ENCODE data around the gene COA4. TPM values are rescaled to one million over a fixed set of nuclear protein-coding genes. Genes with fewer than 3 reads are reported as not detected.

COA4 gene
- 79.7 and 92.4 TPM in 2 replicates for total RNA-seq (2021)
- Bru-seq, nascent RNA, result percentile 94 among the genes with signal in this experiment
- BruChase-seq, experiment 1, labeled RNA remaining after a 2-hour chase, result percentile 92 among the genes with signal in this experiment
- percentile 95 among the genes with signal in this experiment for BruChase-seq, experiment 2, labeled RNA remaining after a 6-hour chase
- long read RNA-seq, transcript COA4-201 (2 exons, 960 nt), result major isoform, 72 of 132 reads
- long read RNA-seq, partial matches to known transcripts, result 0 of 132 reads
- long read RNA-seq, other reads (novel, unspliced or antisense), result 55 of 132 reads

DNA sequence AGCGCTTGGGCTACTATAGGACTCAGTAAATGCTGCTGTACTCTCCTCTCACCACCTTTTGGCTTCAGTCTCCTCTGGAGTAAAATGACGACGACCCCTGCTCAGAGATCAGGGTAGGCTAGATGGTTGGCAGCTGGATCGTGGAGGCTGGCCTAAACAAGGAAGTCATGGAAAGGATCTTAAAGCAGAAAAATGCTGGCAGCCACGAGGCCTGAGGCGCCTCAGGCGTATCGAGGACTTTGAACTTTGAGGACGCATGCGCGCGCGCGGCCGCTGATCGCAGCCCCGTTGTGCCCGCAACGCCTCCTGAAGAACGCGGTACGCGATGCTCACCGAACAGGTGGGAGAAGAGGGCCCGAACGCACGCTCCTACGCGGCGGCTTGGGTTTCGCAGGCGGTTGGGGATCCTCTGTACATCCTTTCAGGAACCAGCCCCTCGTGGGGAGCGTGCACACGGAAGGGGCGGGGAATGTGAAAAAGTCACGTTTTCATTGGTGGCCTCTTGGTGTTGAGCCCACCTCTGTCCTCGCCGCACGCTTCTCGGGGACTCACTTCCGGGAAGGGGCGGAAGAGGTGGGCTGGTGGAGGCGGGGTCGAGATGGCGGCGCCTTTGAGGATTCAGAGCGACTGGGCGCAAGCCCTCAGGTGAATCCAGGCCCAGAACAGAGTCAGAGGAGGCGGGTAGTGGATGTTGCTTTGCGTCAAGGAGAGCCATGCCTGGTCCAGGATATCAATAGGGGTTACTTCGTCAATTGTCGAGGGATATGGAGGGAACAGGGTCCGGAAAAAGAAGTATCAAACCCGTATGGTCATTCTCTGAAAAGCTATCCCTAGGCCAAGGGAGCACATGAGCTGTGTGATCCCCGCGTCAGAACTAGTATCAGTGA lies at the start of gene COA4, which contains the start of gene PAAF1:
Gene COA4 (minus strand): TSS at position 423 of the 887 bp plus-strand sequence. CDS start 3,468 bp downstream, outside the sequence.
Gene PAAF1 (plus strand): TSS at position 576 of the 887 bp plus-strand sequence. CDS start 23 bp downstream, at position 599.
- H3K9me3 ChIP-seq (ENCODE audit: insufficient read depth, low read depth), result no peaks in the 10 kb centered on the region
- H4K20me1 ChIP-seq (ENCODE audit: insufficient read depth), result no peaks in the 10 kb centered on the region; the same call in 1 of the 2 replicates
- H2AFZ ChIP-seq, result peak within 1 kb of the TSS; percentile 94
- H3F3A ChIP-seq (ENCODE audit: insufficient read depth, low read depth), result peaks cover 17% of the 10 kb centered on the region
- H3K27me3 ChIP-seq (ENCODE audit: insufficient read depth, low read depth), result no peaks in the 10 kb centered on the region
- H3K9me2 ChIP-seq (ENCODE audit: insufficient read depth), result no peaks in the 10 kb centered on the region
- DNase-seq, result peak; percentile 95 to 98
- BruUV-seq (replicated peaks), result no TSS peak
- H3K36me3 ChIP-seq (ENCODE audit: low read depth), result peaks cover 33% of the 10 kb centered on the region
- no peak for TF ChIP-seq EZH2 (IDR thresholded peaks at IDR 0.05; ENCODE audit: low read depth)
- TF ChIP-seq, protein P1, sequence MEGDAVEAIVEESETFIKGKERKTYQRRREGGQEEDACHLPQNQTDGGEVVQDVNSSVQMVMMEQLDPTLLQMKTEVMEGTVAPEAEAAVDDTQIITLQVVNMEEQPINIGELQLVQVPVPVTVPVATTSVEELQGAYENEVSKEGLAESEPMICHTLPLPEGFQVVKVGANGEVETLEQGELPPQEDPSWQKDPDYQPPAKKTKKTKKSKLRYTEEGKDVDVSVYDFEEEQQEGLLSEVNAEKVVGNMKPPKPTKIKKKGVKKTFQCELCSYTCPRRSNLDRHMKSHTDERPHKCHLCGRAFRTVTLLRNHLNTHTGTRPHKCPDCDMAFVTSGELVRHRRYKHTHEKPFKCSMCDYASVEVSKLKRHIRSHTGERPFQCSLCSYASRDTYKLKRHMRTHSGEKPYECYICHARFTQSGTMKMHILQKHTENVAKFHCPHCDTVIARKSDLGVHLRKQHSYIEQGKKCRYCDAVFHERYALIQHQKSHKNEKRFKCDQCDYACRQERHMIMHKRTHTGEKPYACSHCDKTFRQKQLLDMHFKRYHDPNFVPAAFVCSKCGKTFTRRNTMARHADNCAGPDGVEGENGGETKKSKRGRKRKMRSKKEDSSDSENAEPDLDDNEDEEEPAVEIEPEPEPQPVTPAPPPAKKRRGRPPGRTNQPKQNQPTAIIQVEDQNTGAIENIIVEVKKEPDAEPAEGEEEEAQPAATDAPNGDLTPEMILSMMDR (conservative IDR thresholded peaks at IDR 0.05), result no peak
- intact Hi-C loops (cut with micrococcal nuclease; ENCODE audit: unreplicated experiment), result no loop called here
- H3K4me1 ChIP-seq (replicated peaks; ENCODE audit: insufficient read depth), result peaks cover 23% of the 10 kb centered on the region
- H3K27ac ChIP-seq, result peak within 1 kb of the TSS; percentile 95
- peaks cover 50% of the 10 kb centered on the region for H3K79me2 ChIP-seq (ENCODE audit: low read depth)
- CTCF ChIA-PET, result no interaction called here
- peak within 1 kb of the TSS; percentile 93 for H3K4me3 ChIP-seq
- peak within 1 kb of the TSS; percentile 82 for H3K4me2 ChIP-seq
- POLR2A ChIA-PET (ENCODE audit: unreplicated experiment), result interaction anchor here (0.6 to 0.7 kb wide), 2 partner anchors 97 to 380 kb away, joined by 3 to 6 read pairs; no protein-coding TSS in a partner anchor

DNA sequence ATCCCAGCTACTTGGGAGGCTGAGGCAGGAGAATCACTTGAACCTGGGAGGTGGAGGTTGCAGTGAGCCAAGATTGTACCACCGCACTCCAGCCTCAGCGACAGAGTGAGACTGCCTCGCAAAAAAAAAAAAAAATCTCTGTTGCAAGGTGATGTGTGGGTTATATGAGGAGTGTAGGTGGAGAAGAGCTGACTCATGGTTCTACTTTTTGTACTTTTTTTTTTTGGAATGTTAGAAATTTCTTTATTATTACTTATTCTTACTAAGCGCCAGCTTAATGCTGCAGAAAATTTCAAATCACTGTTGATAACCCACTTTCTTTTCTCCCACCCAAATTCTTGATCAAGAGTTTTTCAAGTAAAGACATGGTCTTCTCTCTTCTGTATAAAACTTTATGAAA lies 44.5 kb upstream of the COA4 start:
- CTCF ChIA-PET, result no interaction called here

DNA sequence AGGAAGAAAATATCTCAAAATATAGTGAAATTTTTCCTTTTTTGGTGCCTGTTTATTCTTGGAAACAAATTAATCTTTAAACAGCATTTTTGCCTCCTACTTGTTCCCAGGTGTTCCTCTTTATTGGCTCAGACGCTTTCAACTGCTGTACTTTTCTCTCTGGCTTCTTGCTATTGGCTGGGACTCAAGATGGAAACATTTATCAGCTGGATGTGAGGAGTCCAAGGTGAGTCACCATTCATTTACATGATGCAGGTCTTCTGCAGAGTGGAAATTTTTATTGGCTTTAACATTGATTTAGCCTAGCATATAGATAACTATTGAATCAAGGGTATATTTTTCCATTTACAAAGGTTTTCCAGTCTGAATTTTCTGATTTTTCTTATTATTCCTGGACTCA lies 39.8 kb upstream of the COA4 start:
- Histone ChIP-seq H3K9me2 (ENCODE audit: insufficient read depth) (no peaks in the 10 kb centered on the region), H3K27ac (no peak overlapping the region), H3K4me2 (no peak overlapping the region), H3K27me3 (ENCODE audit: insufficient read depth, low read depth) (no peaks in the 10 kb centered on the region), H4K20me1 (ENCODE audit: insufficient read depth) (no peaks in the 10 kb centered on the region), H3F3A (ENCODE audit: insufficient read depth, low read depth) (peaks cover 9% of the 10 kb centered on the region; the same call in 1 of the 2 replicates), H3K4me1 (replicated peaks; ENCODE audit: insufficient read depth) (no peaks in the 10 kb centered on the region), H3K4me3 (no peak overlapping the region), H2AFZ (no peak overlapping the region), H3K79me2 (ENCODE audit: low read depth) (no peaks in the 10 kb centered on the region), H3K36me3 (ENCODE audit: low read depth) (peaks cover 50% of the 10 kb centered on the region), H3K9me3 (ENCODE audit: insufficient read depth, low read depth) (no peaks in the 10 kb centered on the region)
- intact Hi-C loops (cut with micrococcal nuclease; ENCODE audit: unreplicated experiment), result loop anchor here (10.0 kb wide), 1 partner anchor 232 kb away; no protein-coding TSS in a partner anchor
- ChIA-PET CTCF (no interaction called here), POLR2A (ENCODE audit: unreplicated experiment) (interaction anchor here (0.7 kb wide), 1 partner anchor 470 kb away, joined by 4 read pairs; no protein-coding TSS in a partner anchor)
- DNase-seq, result no peak
- BruUV-seq (replicated peaks), result no TSS peak
- TF ChIP-seq EZH2 (IDR thresholded peaks at IDR 0.05; ENCODE audit: low read depth), result no peak
- TF ChIP-seq, protein P1 (conservative IDR thresholded peaks at IDR 0.05), result no peak

More for the DNA sequence above, 44.5 kb upstream of the COA4 start:
- H3K4me1 ChIP-seq (replicated peaks; ENCODE audit: insufficient read depth), result no peaks in the 10 kb centered on the region
- intact Hi-C loops (cut with micrococcal nuclease; ENCODE audit: unreplicated experiment), result no loop called here
- 0 out of 2 replicates have a peak, but pooled peaks cover 3% of the 10 kb centered on the region for H3F3A ChIP-seq (ENCODE audit: insufficient read depth, low read depth)
- POLR2A ChIA-PET (ENCODE audit: unreplicated experiment), result no interaction called here
- H2AFZ ChIP-seq, result no peak overlapping the region
- no peak overlapping the region for H3K4me2 ChIP-seq
- no peaks in the 10 kb centered on the region for H3K9me2 ChIP-seq (ENCODE audit: insufficient read depth)
- no peaks in the 10 kb centered on the region for H3K9me3 ChIP-seq (ENCODE audit: insufficient read depth, low read depth)
- H3K79me2 ChIP-seq (ENCODE audit: low read depth), result no peaks in the 10 kb centered on the region
- no peaks in the 10 kb centered on the region for H4K20me1 ChIP-seq (ENCODE audit: insufficient read depth)
- H3K36me3 ChIP-seq (ENCODE audit: low read depth), result peaks cover 36% of the 10 kb centered on the region
- BruUV-seq (replicated peaks), result no TSS peak
- H3K4me3 ChIP-seq, result no peak overlapping the region
- no peak for TF ChIP-seq EZH2 (IDR thresholded peaks at IDR 0.05; ENCODE audit: low read depth)
- TF ChIP-seq, protein P1 (conservative IDR thresholded peaks at IDR 0.05), result no peak
- H3K27me3 ChIP-seq (ENCODE audit: insufficient read depth, low read depth), result no peaks in the 10 kb centered on the region
- no peak overlapping the region for H3K27ac ChIP-seq
- no peak for DNase-seq

All from PC-9 (cell line).